ENCODE measurements around the gene CACNG3. TPM values are rescaled to one million over a fixed set of nuclear protein-coding genes. Genes with fewer than 3 reads are reported as not detected.

Gene CACNG3
- total and polyA plus RNA-seq, 2 donors (not counting 3 experiments of a cell fraction or from before 2014, with no cell fraction given), result not detected

GRCh38 chr16:24262816-24263215 is 6.7 kb downstream of the CACNG3 start:
- no TSS peak for BruUV-seq (replicated peaks)
- FAIRE-seq, result no peak
- H3K27me3 ChIP-seq (ENCODE audit: control insufficient read depth in 2 of 2, insufficient read depth in 2 of 2, low read length in 2 of 2), result no peaks in the 10 kb centered on the region

More at GRCh38 chr16:24262816-24263215, 6.7 kb downstream of the CACNG3 start:
- Histone ChIP-seq H3K79me2 (ENCODE audit: control insufficient read depth, insufficient read depth, low read length) (no peaks in the 10 kb centered on the region), H4K20me1 (replicated peaks; ENCODE audit: control insufficient read depth, extremely low read depth, insufficient read depth, low read length) (no peaks in the 10 kb centered on the region), H3K9me3 (replicated peaks; ENCODE audit: control insufficient read depth, insufficient read depth, low read length) (no peaks in the 10 kb centered on the region), H3K27ac (ENCODE audit: insufficient read depth, low read depth, low read length) (no peak overlapping the region), H3K4me1 (ENCODE audit: control insufficient read depth, extremely low read depth, insufficient read depth, low read length) (no peaks in the 10 kb centered on the region), H2AFZ (ENCODE audit: low read depth, low read length) (no peak overlapping the region), H3K9me1 (replicated peaks; ENCODE audit: control insufficient read depth, extremely low read depth, insufficient read depth, low read length) (no peaks in the 10 kb centered on the region), H3K4me3 (replicated peaks in 1 of 3; ENCODE audit: insufficient read depth in 1 of 3, low read depth in 1 of 3, low read length in 3 of 3) (no peak overlapping the region), H3K4me2 (ENCODE audit: insufficient read depth, low read length) (no peak overlapping the region), H3K9ac (replicated peaks; ENCODE audit: extremely low read depth, insufficient read depth, low read length) (no peak overlapping the region), H3K36me3 (ENCODE audit: control insufficient read depth in 2 of 2, extremely low read depth in 1 of 2, insufficient read depth in 2 of 2, low read length in 2 of 2) (no peaks in the 10 kb centered on the region)
- TF ChIP-seq MYC (IDR thresholded peaks at IDR 0.05; ENCODE audit: low read depth, low read length) (no peak), JUN (IDR thresholded peaks at IDR 0.05; ENCODE audit: borderline replicate concordance, insufficient read depth, insufficient read length, low read depth) (no peak), CTCF (IDR thresholded peaks at IDR 0.05; ENCODE audit: extremely low read depth in 1 of 2, insufficient read depth in 1 of 2, low read depth in 1 of 2, low read length in 2 of 2) (no peak), GATA2 (IDR thresholded peaks at IDR 0.05; ENCODE audit: insufficient read depth, insufficient read length, low read depth, low read length) (no peak), POLR2A (IDR thresholded peaks at IDR 0.05; ENCODE audit: low read depth, low read length) (no peak), FOS (IDR thresholded peaks at IDR 0.05; ENCODE audit: borderline replicate concordance, insufficient read depth, low read length) (no peak), MAX (IDR thresholded peaks at IDR 0.05; ENCODE audit: insufficient read depth, insufficient read length) (no peak), POLR2AphosphoS5 (IDR thresholded peaks at IDR 0.05; ENCODE audit: insufficient read depth, low read depth, low read length) (no peak), EZH2 (IDR thresholded peaks at IDR 0.05; ENCODE audit: borderline replicate concordance, low read depth, low read length, severe bottlenecking) (no peak)
- dilution Hi-C loops (cut with MboI; ENCODE audit: extremely low pct_ligation_motif_present, low sequenced_read_pairs) (no loop called here), intact Hi-C loops (cut with micrococcal nuclease) (no loop called here)
- DNase-seq (ENCODE audit: low read depth, low spot score), result no peak
- ChIA-PET POLR2A (no interaction called here), CTCF (interaction anchor here (1.6 kb wide), 1 partner anchor 192 kb away, joined by 3 read pairs; no protein-coding TSS in a partner anchor)
